GM19397 (cell line): ENCODE results near the gene KCNQ5.

Experiments used
- ATAC-seq: cut with Tn5 transposase; IDR thresholded peaks from one replicate; pipeline ENCODE4 v1.9.1; 2021; ENCODE audit warnings: mild to moderate bottlenecking, moderate library complexity; ENCODE audit not compliant: unreplicated experiment

The KCNQ5 gene

DNA sequence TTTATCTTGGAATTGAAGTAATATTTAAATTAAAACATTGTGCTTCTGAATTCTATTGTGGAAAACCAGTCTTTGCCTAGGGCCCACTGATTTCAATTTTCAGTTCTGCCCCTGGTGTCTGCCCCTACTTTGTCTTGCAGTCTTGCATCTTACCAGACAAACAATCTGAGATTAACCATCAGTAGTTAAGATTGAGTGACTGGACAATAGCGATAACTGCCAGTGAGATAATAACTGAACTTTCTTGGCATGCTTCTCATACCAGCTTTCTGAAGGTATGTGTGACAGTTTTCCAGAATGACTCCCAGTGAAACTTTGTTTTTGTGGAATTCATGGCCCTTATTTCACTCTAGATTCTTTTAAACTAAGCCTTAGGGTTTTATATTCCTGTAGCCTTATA is 53.5 kb downstream of the KCNQ5 start:
- no peak for ATAC-seq

DNA sequence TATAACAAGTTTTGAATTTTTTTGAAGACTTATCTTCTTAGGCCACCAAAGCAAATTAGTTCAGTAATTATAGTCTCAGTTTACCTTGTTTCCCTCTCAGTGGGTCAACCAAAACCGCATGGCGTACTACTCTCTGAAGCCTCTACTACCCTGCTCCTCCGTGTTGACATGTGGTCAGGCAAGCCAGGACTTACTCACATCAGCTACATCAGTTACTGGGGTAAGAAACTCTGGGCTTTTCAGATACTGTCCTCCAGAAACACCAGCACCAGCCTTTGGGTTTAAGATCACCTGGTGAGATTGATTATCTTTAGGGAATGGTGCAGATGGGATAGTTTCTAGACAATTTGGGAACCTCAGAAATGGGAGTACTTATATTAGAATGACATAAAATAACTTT is 55.1 kb downstream of the KCNQ5 start:
- no peak for ATAC-seq

GRCh38 chr6:72677740-72678139 is 55.9 kb downstream of the KCNQ5 start:
- ATAC-seq = no peak

- ATAC-seq = peak; percentile 85
These were observed 61.9 kb downstream of the KCNQ5 start for GRCh38 chr6:72683797-72684196.

GRCh38 chr6:72689107-72689954 is 67.5 kb downstream of the KCNQ5 start:
- peak; percentile 91 for ATAC-seq

DNA sequence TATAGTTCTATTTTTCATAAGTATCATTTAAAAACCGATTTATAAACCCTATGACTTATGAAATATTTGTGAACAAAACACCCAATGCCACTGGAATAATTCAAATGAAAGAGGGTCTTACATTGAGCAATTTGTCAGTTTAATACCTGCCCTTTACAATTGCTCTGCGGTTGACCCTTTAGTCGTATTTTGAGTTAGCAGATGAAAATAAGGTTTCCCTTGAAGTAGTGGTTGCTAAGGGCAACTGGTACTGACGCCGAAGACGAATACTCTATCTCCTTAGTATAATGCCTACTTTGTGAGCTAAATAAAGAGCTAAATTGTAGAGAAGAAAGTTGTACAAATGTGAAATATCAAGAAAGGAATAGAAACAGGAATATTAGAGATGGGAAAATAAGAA is 69.4 kb downstream of the KCNQ5 start:
- ATAC-seq = no peak

DNA sequence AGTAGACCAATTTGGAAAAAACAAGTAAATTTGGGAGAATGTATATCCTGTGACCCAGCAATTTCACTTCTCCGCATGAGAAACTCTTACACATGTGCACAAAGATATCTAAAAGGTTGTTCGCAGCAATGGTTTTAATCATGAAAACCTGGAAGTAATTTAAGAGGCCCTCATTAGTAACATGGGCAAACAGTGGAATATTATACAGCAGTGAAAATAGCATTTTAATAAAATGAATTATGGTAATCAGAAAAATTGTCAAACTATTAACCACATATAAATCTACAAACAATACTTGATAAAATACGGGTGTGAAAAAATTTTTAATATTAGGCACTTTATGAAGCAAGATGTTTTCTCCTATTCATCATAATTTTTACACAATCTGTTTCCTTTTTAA is 74.2 kb downstream of the KCNQ5 start:
- ATAC-seq = no peak

GRCh38 chr6:72699159-72699558 is 77.3 kb downstream of the KCNQ5 start:
- ATAC-seq = no peak

- no peak for ATAC-seq
These were observed 80.6 kb downstream of the KCNQ5 start for GRCh38 chr6:72702421-72702820.

DNA sequence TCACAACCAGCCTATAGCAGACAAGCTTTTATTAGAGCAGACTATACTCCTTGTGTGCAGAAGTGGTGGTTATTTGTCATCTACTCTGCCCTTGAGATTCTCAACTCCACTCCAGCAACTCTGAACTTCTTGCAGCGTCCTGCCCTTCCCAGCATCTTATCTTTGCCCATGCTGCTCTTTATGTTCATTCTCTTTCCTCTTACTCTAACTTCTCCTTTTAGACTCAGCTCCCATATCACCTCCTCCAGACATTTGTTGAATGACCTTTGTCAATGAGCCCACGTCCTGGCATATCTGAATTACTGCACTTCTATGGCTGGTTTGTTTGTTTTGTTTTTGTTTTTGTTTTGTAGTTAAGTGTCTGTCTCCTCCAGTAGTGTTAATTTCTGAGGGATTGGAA is 81.2 kb downstream of the KCNQ5 start:
- ATAC-seq = no peak

DNA sequence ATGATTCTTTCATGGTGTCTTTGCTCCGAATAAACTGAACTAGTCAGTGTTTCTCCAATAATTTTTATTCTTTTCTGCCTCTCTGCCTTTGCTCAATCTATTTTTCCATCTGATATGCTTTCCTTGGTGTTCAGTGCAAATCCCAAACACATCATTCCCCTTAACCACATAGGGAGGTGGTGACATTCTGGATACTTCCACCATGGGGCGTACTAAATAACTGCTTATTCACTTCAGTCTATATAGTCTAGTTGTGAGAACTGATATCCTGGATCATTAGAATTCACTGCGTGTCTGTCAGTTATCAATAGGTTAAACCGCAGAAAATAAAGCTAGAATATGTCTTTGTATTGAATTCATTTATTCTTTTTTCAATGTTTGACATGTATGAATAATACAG is 83.1 kb downstream of the KCNQ5 start:
- ATAC-seq = no peak

GRCh38 chr6:72709431-72709830 is 87.6 kb downstream of the KCNQ5 start:
- no peak for ATAC-seq

- ATAC-seq = no peak
These were observed 89.9 kb downstream of the KCNQ5 start for GRCh38 chr6:72711731-72712130.

GRCh38 chr6:72712910-72713309 is 91.0 kb downstream of the KCNQ5 start:
- no peak for ATAC-seq

GRCh38 chr6:72715119-72715518 is 93.3 kb downstream of the KCNQ5 start:
- ATAC-seq = no peak

GRCh38 chr6:72716916-72717315 is 95.1 kb downstream of the KCNQ5 start:
- ATAC-seq = no peak

DNA sequence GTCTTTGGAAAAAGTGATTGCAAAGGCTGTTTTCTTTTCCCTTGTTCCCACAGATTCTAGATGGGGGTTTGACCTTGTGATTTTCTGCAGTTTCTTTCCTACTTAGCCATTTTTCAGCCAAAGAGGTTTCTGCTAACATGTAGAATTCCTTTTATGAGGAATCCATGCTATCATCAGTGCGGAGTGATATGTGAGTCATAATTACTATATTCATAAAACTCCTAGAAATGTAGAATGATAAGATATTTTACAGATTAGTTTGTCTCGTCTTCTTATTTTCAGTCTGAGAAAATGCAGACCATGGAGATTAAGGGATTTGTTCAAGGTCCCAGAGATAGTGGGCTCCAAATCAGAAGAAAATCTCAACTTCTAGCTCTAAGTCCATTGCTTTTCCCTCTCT is 98.6 kb downstream of the KCNQ5 start:
- no peak for ATAC-seq

DNA sequence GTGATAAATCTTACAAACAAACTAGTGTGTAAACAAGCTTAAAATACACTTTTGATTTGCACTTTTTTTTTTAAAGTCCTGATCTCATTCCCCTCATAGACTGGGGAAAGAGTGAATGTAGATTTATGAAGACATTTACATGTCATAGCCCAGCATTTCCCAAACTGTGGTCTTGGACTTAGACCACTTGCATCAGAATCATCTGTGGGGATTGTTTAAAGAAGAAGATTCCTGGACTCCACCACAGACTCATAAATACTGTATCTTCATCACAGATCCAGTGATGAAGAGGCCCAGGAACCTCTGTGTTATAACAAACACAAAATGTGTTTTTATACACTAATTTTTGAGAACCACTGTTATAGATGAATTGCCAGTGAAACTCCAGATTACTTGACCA is 99.5 kb downstream of the KCNQ5 start:
- no peak for ATAC-seq

DNA sequence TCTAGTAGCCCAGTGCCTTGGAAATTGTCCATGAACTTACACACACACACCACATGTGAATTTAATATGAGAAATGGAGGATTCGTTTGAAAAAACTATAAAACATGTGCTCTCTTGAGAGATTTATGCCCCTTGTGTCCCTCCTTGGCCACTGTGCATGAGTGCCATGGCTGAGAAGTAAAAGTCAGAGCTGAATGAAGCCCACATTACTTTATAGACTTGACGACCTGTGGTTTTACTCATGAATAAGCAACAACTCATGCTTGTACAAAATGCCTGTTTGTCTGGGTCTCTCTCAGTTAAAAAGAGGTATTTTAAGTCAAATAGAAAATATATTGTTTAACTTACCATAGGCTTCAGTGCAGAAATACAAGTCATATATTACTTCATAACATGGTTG is 102.7 kb downstream of the KCNQ5 start:
- peak; percentile 97 for ATAC-seq

- no peak for ATAC-seq
These were observed 107.0 kb downstream of the KCNQ5 start for GRCh38 chr6:72728706-72729343.

DNA sequence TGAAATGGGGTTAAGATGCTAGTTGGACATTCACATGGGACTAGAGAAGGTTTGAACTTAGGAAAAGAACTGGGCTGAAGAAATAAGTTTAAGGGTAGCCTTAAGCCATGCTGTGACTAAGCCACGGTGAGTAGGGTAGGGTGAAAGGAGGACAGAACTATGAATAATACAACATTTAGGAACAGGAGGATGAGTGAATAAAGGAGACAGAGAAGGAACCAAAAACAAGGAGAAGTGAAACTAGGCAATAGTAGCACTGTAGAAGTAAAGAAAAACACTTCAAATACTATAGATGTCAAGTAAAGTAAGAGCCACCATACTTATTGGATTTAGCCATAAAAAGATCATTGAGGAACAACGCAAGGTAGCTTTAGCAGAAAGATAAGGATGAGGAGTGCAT is 111.2 kb downstream of the KCNQ5 start:
- no peak for ATAC-seq

DNA sequence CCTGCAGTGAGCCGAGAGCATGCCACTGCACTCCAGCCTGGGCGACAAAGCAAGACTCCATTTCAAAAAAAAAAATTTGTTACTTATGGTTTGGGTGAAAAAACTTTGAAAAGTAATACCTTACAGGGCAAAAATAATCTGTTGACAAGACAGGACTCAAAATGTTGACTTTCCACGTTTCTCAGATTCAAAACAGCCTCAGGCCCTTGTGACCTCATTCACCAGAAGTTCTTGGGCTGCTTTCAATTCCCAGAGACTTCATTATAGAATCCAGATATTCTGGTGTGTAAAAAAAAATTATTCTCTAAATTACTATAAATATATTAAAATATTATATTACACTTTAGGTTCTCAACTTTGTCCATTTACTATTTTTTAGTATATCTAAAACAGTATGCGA is 116.2 kb downstream of the KCNQ5 start:
- ATAC-seq = no peak

- ATAC-seq = peak; percentile 50
These were observed 117.5 kb downstream of the KCNQ5 start for GRCh38 chr6:72739368-72739779.
